ENCODE data around the gene MKRN2.
A peak's percentile ranks its signal among the peaks of the same experiment; 100 is the strongest.
"Not testable (repeated sequence)": the region's sequence is repeated elsewhere in the genome, so short reads cannot be mapped to it uniquely, and the experiment has no call there.

The MKRN2 gene

DNA sequence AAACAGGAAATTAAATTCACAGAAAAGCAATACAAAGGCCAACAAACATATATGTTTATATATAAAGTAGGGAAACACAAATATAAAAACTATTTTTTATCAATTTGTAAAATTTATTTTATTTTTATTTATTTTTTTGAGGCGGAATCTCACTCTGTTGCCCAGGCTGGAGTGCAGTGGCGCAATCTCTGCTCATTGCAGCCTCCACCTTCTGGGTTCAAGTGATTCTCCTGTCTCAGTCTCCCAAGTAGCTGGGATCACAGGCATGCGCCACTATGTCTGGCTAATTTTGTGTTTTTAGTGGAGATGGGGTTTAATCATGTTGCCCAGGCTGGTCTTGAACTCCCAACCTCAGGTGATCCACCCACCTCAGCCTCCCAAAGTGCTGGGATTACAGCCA lies 68.1 kb downstream of the MKRN2 start:
- not testable (repeated sequence) for H3K9me3 Mint-ChIP-seq, H3K4me3 Mint-ChIP-seq, H3K27me3 Mint-ChIP-seq, H3K27ac Mint-ChIP-seq, H3K36me3 Mint-ChIP-seq
- peaks cover 64% of the 10 kb centered on the region for H3K4me1 Mint-ChIP-seq

DNA sequence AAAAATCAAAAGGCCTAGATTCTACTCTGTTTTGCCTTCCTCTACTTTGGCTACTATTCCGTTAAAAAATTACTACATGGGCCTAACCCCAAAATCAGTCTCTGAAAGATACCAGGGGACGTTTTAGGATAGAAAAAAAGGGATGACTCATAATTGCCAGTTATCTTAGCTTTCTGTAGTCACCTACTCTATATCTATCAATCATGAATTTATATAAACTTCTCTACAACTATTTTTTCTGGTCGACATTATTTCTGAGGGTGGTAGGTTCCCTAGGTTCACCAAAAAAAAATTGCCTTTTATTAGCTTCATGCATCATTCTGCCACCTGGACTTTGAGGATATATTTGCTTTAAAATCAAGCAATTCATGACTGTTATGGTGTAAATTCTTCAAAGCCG lies 70.5 kb downstream of the MKRN2 start:
- Mint-ChIP-seq H3K4me1 (peaks cover 70% of the 10 kb centered on the region), H3K27me3 (no peaks in the 10 kb centered on the region), H3K36me3 (peaks cover 4% of the 10 kb centered on the region), H3K27ac (peak overlapping the region; percentile 66), H3K9me3 (no peaks in the 10 kb centered on the region), H3K4me3 (peak overlapping the region; percentile 69)

DNA sequence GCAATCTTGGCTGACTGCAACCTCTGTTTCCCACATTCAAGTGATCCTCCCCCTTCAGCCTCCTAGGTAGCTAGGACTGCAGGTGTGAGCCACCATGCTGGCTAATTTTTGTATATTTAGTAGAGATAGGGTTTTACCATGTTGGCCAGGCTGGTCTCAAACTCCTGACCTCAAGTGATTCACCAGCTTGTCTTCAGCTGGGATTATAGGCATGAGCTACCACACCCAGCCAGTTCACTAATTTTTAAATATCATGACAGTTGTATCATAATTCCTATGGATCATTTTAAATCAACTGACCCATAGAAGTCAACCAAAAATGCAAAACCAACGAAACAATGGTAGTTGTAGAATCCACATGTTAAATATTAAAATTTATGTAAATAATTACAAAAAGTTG lies 71.9 kb downstream of the MKRN2 start:
- H3K27me3 Mint-ChIP-seq, result no peaks in the 10 kb centered on the region
- H3K4me1 Mint-ChIP-seq, result peaks cover 71% of the 10 kb centered on the region
- H3K4me3 Mint-ChIP-seq, result no peak overlapping the region
- H3K36me3 Mint-ChIP-seq, result peaks cover 4% of the 10 kb centered on the region
- H3K27ac Mint-ChIP-seq, result no peak overlapping the region
- H3K9me3 Mint-ChIP-seq, result no peaks in the 10 kb centered on the region

DNA sequence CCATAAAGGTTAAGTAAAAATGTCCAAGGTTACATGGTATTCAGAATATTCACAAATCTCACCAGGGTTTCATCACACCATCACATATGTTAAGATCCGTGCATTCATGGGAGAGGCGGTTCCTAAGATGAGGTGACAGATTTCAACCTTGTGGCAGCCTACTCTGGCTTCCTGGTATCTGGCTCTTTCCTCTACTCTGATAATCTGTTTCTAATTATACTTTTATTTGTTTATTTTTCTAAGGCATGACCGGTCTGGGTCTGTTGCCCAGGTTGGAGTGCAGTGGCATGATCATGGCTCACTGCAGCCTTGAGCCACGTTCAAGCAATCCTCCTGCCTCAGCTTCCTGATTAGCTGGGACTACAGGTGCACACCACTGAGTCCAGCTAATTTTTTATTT lies 72.7 kb downstream of the MKRN2 start:
- Mint-ChIP-seq H3K4me1 (peaks cover 68% of the 10 kb centered on the region), H3K4me3 (no peak overlapping the region), H3K27ac (no peak overlapping the region), H3K9me3 (no peaks in the 10 kb centered on the region), H3K27me3 (no peaks in the 10 kb centered on the region), H3K36me3 (peaks cover 4% of the 10 kb centered on the region)

DNA sequence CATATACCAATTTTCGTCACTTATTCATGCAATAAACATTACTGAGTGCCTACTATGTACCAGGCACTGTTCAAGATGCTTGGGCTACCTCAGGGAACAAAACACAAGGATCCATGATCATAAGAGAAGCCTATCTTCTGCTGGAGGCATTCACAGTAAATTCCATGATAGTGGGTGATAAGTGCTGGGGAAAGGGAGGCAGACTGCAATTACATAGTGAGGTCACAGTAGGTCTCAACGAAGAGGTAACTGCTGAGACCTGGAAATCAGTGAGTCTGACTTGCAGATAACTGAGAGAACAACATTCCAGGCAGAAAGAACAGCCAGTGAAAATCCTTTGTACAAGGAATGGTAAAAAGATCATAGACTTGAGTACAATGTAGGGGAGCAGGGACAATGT lies 73.4 kb downstream of the MKRN2 start:
- no peaks in the 10 kb centered on the region for H3K27me3 Mint-ChIP-seq
- peak overlapping the region; percentile 38 for H3K27ac Mint-ChIP-seq
- H3K9me3 Mint-ChIP-seq, result no peaks in the 10 kb centered on the region
- peaks cover 4% of the 10 kb centered on the region for H3K36me3 Mint-ChIP-seq
- no peak overlapping the region for H3K4me3 Mint-ChIP-seq
- H3K4me1 Mint-ChIP-seq, result peaks cover 66% of the 10 kb centered on the region

GRCh38 chr3:12630843-12631242 lies 74.0 kb downstream of the MKRN2 start:
- H3K27me3 Mint-ChIP-seq, H3K27ac Mint-ChIP-seq, H3K4me3 Mint-ChIP-seq, H3K36me3 Mint-ChIP-seq, H3K9me3 Mint-ChIP-seq: not testable (repeated sequence)
- peaks cover 60% of the 10 kb centered on the region for H3K4me1 Mint-ChIP-seq

DNA sequence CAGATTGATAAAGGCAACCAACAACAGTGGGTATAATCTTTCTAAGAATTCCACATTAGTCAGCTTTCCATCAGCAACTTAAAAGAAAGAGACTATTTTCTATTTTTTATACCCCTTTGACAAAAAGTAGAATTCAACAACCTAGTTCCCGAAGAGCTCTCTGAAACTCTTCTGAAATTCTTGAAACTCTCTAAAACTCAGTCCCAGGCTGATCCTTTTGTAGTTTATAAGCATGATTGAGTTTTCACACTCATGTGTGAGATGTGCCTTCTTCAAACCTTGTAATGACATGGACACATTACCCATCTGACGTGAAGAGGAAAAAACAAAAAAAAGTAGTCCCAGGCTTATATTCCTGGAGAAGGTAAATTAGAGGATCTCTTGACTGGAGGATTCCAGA lies 75.6 kb downstream of the MKRN2 start:
- H3K27ac Mint-ChIP-seq, result peak overlapping the region; percentile 47
- no peaks in the 10 kb centered on the region for H3K27me3 Mint-ChIP-seq
- H3K36me3 Mint-ChIP-seq, result peaks cover 4% of the 10 kb centered on the region
- H3K9me3 Mint-ChIP-seq, result no peaks in the 10 kb centered on the region
- H3K4me3 Mint-ChIP-seq, result peak overlapping the region; percentile 30
- H3K4me1 Mint-ChIP-seq, result peaks cover 60% of the 10 kb centered on the region

DNA sequence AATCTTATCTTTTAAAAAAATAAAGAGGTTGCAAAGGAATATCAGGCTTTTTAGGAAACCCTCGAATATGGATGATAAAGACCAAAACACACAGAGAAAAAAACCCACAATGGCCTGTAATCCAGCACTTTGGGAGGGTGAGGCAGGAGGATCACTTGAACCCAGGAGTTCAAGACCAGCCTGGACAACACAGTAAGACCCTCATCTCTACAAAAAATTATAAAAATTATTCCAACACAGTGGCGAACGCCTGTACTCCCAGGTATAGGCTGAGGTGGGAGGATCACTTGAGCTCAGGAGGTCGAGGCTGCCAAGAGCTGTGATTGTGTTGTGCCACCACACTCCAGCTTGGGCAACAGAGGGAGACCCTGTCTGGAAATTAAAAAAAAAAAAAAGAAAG lies 76.2 kb downstream of the MKRN2 start:
- Mint-ChIP-seq H3K4me1 (peaks cover 62% of the 10 kb centered on the region), H3K36me3 (peaks cover 6% of the 10 kb centered on the region)

More for the DNA sequence above, 76.2 kb downstream of the MKRN2 start:
- Mint-ChIP-seq H3K4me3 (no peak overlapping the region), H3K9me3 (no peaks in the 10 kb centered on the region), H3K27me3 (no peaks in the 10 kb centered on the region), H3K27ac (no peak overlapping the region)
